WERI-Rb-1 (cell line): ENCODE results near the gene GLT6D1.

ENCODE experiments used
- DNase-seq: peaks from one replicate; pipeline ENCODE4 v3.0.0-alpha.2; 2020
- H3K27ac ChIP-seq: fragments of 250-450 bp; sonication (Bioruptor Pico); 2 replicates; pipeline ENCODE4 v1.5.1; 2020; ENCODE audit warnings: mild to moderate bottlenecking, moderate library complexity
- H3K27me3 ChIP-seq: fragments of 250-450 bp; sonication (Bioruptor Pico); 2 replicates; pipeline ENCODE4 v1.5.1; 2021; ENCODE audit warnings: mild to moderate bottlenecking, low read depth, moderate library complexity; ENCODE audit not compliant: insufficient read depth, severe bottlenecking
- H3K36me3 ChIP-seq: fragments of 250-450 bp; sonication (Bioruptor Pico); 2 replicates; pipeline ENCODE4 v1.5.1; 2020; ENCODE audit warnings: mild to moderate bottlenecking, moderate library complexity
- H3K4me3 ChIP-seq: 2 replicates; pipeline ENCODE4 v1.5.1; 2011; ENCODE audit warnings: low read depth, mild to moderate bottlenecking, control low read depth, low read length
- H3K9me3 ChIP-seq: fragments of 250-450 bp; sonication (Bioruptor Pico); 2 replicates; pipeline ENCODE4 v1.5.1; 2021; ENCODE audit warnings: mild to moderate bottlenecking, moderate library complexity; ENCODE audit not compliant: severe bottlenecking
- TF ChIP-seq, protein P1 (sequence below): IDR thresholded peaks from 2 replicates; pipeline ENCODE4 v1.5.1; 2011; ENCODE audit warnings: low read depth, mild to moderate bottlenecking, control low read depth, inconsistent platforms, low read length

The GLT6D1 gene

DNA sequence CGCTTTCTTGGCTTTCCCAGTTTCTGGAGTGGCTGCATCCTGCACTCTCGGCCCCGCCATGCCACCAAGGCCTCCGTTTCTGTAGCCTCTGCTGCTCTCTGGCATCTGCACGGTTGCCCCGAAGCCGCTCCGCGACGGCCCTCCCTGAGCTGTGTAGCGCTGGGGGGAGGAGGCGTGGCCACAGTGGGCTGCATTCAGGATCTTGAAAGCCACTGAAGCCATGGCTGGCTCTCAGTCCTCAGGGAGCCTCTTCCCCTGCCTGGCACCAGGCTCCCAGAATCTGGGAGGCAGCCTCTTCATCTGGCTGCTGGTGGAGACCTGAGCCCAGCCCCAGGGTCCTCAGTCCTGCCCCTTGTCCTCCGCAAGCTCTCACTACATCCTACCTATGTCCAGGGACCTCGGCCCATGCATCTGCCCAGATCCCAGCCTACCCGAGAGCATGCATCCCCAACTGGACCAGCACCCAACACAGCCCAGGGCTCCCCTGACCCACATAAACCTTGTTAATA, 52.7 kb downstream of the GLT6D1 start:
- no peaks in the 10 kb centered on the region for H3K27me3 ChIP-seq
- no peaks in the 10 kb centered on the region for H3K9me3 ChIP-seq
- no peaks in the 10 kb centered on the region for H3K36me3 ChIP-seq
- TF ChIP-seq, protein P1, sequence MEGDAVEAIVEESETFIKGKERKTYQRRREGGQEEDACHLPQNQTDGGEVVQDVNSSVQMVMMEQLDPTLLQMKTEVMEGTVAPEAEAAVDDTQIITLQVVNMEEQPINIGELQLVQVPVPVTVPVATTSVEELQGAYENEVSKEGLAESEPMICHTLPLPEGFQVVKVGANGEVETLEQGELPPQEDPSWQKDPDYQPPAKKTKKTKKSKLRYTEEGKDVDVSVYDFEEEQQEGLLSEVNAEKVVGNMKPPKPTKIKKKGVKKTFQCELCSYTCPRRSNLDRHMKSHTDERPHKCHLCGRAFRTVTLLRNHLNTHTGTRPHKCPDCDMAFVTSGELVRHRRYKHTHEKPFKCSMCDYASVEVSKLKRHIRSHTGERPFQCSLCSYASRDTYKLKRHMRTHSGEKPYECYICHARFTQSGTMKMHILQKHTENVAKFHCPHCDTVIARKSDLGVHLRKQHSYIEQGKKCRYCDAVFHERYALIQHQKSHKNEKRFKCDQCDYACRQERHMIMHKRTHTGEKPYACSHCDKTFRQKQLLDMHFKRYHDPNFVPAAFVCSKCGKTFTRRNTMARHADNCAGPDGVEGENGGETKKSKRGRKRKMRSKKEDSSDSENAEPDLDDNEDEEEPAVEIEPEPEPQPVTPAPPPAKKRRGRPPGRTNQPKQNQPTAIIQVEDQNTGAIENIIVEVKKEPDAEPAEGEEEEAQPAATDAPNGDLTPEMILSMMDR: no peak
- H3K4me3 ChIP-seq: no peak overlapping the region
- no peak overlapping the region for H3K27ac ChIP-seq
- no peak for DNase-seq

DNA sequence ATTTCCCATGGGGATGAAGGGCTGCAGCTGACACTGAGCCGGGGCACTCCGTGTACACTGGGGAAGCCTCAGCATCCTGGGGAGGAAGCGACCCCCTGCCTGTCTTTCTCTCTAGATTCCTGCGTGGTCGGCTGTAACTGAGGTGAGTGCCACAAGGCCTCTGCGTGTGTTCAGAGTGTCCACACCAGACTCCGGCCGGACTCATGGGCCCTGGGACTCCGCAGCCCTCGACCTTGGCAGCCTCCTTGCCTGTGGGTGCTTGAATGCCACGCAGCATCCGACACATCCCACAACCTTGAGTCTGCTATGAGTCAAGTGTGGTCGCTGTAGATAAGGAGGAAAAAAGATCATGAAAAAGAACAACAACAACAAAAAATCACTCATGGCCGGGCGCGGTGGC, 54.4 kb downstream of the GLT6D1 start:
- Histone ChIP-seq H3K4me3 (no peak overlapping the region), H3K27me3 (no peaks in the 10 kb centered on the region), H3K9me3 (no peaks in the 10 kb centered on the region), H3K36me3 (no peaks in the 10 kb centered on the region), H3K27ac (no peak overlapping the region)
- DNase-seq: no peak
- TF ChIP-seq, protein P1: no peak

GRCh38 chr9:135584371-135584770, 55.0 kb downstream of the GLT6D1 start:
- Histone ChIP-seq H3K27me3 (no peaks in the 10 kb centered on the region), H3K9me3 (no peaks in the 10 kb centered on the region), H3K4me3 (no peak overlapping the region), H3K27ac (no peak overlapping the region), H3K36me3 (no peaks in the 10 kb centered on the region)
- no peak for DNase-seq
- TF ChIP-seq, protein P1: no peak

GRCh38 chr9:135583688-135584011, 55.7 kb downstream of the GLT6D1 start:
- H3K27ac ChIP-seq: no peak overlapping the region
- H3K36me3 ChIP-seq: no peaks in the 10 kb centered on the region
- no peaks in the 10 kb centered on the region for H3K9me3 ChIP-seq
- TF ChIP-seq, protein P1: no peak
- DNase-seq: no peak
- H3K4me3 ChIP-seq: no peak overlapping the region
- no peaks in the 10 kb centered on the region for H3K27me3 ChIP-seq

- H3K4me3 ChIP-seq: no peak overlapping the region
- no peak for DNase-seq
- H3K9me3 ChIP-seq: no peaks in the 10 kb centered on the region
- H3K36me3 ChIP-seq: no peaks in the 10 kb centered on the region
- no peaks in the 10 kb centered on the region for H3K27me3 ChIP-seq
- no peak overlapping the region for H3K27ac ChIP-seq
- TF ChIP-seq, protein P1: no peak
These were observed 56.2 kb downstream of the GLT6D1 start for GRCh38 chr9:135582966-135583687.

DNA sequence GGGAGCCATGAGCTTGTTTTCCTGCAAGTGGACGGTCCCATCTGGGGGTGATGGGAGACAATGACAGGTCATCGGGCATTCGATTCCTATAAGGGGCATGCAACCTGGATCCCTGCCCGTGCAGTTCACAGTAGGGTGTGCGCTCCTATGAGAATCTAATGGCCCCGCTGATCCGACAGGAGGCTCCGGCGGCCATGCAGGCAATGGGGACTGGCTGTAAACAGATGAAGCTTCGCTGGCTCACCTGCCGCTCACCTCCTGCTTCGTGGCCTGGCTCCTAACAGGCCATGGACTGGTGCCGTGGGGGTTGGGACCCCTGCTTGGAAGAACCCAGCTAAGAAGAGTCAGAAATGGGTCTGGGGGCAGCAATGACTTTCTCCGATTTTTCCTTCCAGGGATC, 56.8 kb downstream of the GLT6D1 start:
- H3K4me3 ChIP-seq: no peak overlapping the region
- no peak overlapping the region for H3K27ac ChIP-seq
- no peak for DNase-seq
- H3K27me3 ChIP-seq: no peaks in the 10 kb centered on the region
- H3K9me3 ChIP-seq: no peaks in the 10 kb centered on the region
- TF ChIP-seq, protein P1: no peak
- H3K36me3 ChIP-seq: no peaks in the 10 kb centered on the region
